RWPE1 (cell line): ENCODE data around the gene GPR6.

ENCODE experiments used
- CTCF ChIA-PET: fragments of 350-600 bp; sonication (Branson Sonifier 250); formaldehyde crosslinking; extraction: SDS; loops from one replicate; lab custom pipeline; 2021; lab: Yijun Ruan, JAX
- POLR2A ChIA-PET: fragments of 400-600 bp; formaldehyde crosslinking; extraction: SDS; loops from one replicate; lab custom pipeline; 2020; ENCODE audit warnings: antibody characterized with exemption; ENCODE audit not compliant: low non-redundant PET; lab: Yijun Ruan, JAX
- DNase-seq: peaks from one replicate; pipeline ENCODE4 v3.0.0; 2012; ENCODE audit warnings: low spot score
- H3K27ac ChIP-seq: fragments of 450-650 bp; 2 replicates; pipeline ENCODE4 v1.5.1; 2017
- CTCF ChIP-seq: fragments of 450-650 bp; conservative IDR thresholded peaks from 2 replicates; pipeline ENCODE4 v1.5.1; 2017; ENCODE audit warnings: low read depth, mild to moderate bottlenecking

Gene GPR6, protein sequence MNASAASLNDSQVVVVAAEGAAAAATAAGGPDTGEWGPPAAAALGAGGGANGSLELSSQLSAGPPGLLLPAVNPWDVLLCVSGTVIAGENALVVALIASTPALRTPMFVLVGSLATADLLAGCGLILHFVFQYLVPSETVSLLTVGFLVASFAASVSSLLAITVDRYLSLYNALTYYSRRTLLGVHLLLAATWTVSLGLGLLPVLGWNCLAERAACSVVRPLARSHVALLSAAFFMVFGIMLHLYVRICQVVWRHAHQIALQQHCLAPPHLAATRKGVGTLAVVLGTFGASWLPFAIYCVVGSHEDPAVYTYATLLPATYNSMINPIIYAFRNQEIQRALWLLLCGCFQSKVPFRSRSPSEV

GRCh38 chr6:109978174-109979032 lies at the start of gene GPR6:
GPR6 (plus strand) TSS chr6:109978311; CDS start chr6:109979113, 802 bp downstream.
- TF ChIP-seq CTCF: no peak
- ChIA-PET POLR2A (no interaction called here), CTCF (no interaction called here)

GRCh38 chr6:109934293-109934692 lies 43.8 kb upstream of the GPR6 start:
- no peak for TF ChIP-seq CTCF
- CTCF ChIA-PET: interaction anchor here (1.0 kb wide), 1 partner anchor 105 kb away, joined by 3 read pairs; no protein-coding TSS in a partner anchor
- H3K27ac ChIP-seq: no peak overlapping the region
- POLR2A ChIA-PET: no interaction called here
- DNase-seq: no peak

More at GRCh38 chr6:109978174-109979032, at the start of gene GPR6:
- no peak within 1 kb of the TSS for H3K27ac ChIP-seq
- peak; percentile 45 for DNase-seq

GRCh38 chr6:109939654-109940053 lies 38.5 kb upstream of the GPR6 start:
- H3K27ac ChIP-seq: no peak overlapping the region
- TF ChIP-seq CTCF: no peak
- POLR2A ChIA-PET: no interaction called here
- no peak for DNase-seq
- CTCF ChIA-PET: interaction anchor here (0.7 kb wide), 1 partner anchor 98 kb away, joined by 4 read pairs; no protein-coding TSS in a partner anchor

- peak; percentile 79 for DNase-seq
- no peak for TF ChIP-seq CTCF
- ChIA-PET POLR2A (no interaction called here), CTCF (interaction anchor here (0.6 kb wide), 1 partner anchor 80 kb away, joined by 4 read pairs; no protein-coding TSS in a partner anchor)
- H3K27ac ChIP-seq: no peak overlapping the region
Measured at GRCh38 chr6:109944448-109944847, 33.7 kb upstream of the GPR6 start.

DNA sequence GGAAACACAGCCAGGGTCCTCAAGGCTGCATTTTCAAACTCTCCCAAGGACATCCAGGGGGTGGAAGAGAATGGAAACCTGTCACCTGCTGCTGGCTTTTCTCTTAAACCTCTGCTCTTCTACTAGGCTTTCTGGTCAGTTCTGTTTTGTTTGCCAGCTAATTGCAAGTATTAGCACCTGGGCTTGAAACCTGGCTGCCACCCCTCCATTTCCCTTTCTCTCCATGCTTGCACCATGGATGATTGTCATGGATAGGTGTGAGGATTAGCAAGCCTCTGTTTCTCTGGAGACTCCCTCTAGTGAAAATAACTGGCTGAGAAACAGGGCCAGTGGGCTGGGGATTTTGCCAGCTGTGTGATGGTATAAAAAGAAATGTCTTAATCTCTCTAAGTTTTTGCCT lies 33.0 kb upstream of the GPR6 start:
- no peak overlapping the region for H3K27ac ChIP-seq
- TF ChIP-seq CTCF: no peak
- no peak for DNase-seq
- POLR2A ChIA-PET: no interaction called here
- CTCF ChIA-PET: interaction anchor here (0.6 to 1.0 kb wide), 2 partner anchors 81 to 124 kb away, joined by 3 to 4 read pairs; no protein-coding TSS in a partner anchor

DNA sequence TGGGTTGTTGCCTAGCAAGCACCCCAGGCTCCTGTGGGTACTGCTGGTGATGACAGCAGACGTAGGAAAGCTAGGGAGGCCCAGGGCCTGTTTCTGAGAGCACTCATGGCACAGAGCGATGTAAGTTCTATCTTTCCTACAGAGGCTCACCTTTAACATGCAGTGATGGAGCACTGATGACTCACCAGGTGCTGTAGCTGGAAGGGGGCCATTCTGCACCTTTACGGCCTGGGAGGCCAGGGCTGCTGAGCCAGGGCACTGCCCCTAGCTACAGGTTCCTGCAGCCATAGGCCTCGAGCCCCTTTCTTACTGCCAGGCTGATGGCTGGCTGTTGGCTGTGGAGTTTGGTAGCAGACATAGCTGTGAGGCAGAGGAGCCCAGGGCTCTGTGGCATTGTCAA lies 31.1 kb upstream of the GPR6 start:
- no peak for TF ChIP-seq CTCF
- no peak for DNase-seq
- no peak overlapping the region for H3K27ac ChIP-seq
- ChIA-PET POLR2A (no interaction called here), CTCF (no interaction called here)
